GM12865 (cell line): ENCODE data around the gene CNTRL.

Experiments
- DNase-seq: peaks from one replicate; pipeline ENCODE4 v3.0.0; 2010; ENCODE audit warnings: low read depth
- H3K4me3 ChIP-seq: 2 replicates; pipeline ENCODE4 v1.5.1; 2011; ENCODE audit warnings: mild to moderate bottlenecking, low read depth, low read length, control low read depth
- TF ChIP-seq, protein P1 (sequence below): IDR thresholded peaks from 2 replicates; pipeline ENCODE4 v1.5.1; 2011; ENCODE audit warnings: low read length, control low read depth, low read depth, inconsistent platforms; ENCODE audit not compliant: insufficient read depth; ENCODE audit errors: missing control alignments

Gene CNTRL

DNA sequence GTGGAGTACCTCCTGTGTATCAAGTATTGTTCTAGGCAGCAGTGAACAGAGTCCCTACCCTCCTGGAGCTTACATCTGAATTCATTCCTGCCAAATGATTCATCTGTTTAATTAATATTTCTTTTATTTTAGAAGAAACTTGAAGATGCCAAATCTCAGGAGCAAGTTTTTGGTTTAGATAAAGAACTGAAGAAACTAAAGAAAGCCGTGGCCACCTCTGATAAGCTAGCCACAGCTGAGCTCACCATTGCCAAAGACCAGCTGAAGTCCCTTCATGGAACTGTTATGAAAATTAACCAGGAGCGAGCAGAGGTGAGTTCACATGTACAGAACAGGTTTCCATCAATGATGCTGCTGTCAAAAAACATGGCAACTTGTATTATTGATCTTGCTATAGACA lies 69.0 kb downstream of the CNTRL start:
- H3K4me3 ChIP-seq: no peak overlapping the region
- TF ChIP-seq, protein P1, sequence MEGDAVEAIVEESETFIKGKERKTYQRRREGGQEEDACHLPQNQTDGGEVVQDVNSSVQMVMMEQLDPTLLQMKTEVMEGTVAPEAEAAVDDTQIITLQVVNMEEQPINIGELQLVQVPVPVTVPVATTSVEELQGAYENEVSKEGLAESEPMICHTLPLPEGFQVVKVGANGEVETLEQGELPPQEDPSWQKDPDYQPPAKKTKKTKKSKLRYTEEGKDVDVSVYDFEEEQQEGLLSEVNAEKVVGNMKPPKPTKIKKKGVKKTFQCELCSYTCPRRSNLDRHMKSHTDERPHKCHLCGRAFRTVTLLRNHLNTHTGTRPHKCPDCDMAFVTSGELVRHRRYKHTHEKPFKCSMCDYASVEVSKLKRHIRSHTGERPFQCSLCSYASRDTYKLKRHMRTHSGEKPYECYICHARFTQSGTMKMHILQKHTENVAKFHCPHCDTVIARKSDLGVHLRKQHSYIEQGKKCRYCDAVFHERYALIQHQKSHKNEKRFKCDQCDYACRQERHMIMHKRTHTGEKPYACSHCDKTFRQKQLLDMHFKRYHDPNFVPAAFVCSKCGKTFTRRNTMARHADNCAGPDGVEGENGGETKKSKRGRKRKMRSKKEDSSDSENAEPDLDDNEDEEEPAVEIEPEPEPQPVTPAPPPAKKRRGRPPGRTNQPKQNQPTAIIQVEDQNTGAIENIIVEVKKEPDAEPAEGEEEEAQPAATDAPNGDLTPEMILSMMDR: no peak
- DNase-seq: no peak

DNA sequence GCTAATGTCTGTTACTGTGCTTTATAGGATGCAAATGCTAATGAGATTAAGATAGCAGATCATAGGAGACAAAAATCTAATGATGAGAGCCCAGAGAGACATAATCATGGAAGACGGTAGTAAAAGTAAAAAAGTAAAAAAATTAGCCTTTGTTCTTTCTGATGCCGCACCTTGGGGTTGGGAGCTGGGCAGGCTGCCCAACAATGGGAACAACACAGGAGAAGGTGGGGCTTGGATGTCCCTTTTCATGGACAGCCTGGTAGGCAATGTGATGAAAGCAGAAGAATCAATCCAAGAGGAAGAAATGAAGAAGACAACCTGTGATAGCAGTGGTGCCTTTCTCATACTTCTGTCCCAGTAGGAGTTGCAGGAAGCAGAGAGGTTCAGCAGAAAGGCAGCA lies 69.7 kb downstream of the CNTRL start:
- TF ChIP-seq, protein P1: no peak
- no peak overlapping the region for H3K4me3 ChIP-seq
- DNase-seq: no peak

DNA sequence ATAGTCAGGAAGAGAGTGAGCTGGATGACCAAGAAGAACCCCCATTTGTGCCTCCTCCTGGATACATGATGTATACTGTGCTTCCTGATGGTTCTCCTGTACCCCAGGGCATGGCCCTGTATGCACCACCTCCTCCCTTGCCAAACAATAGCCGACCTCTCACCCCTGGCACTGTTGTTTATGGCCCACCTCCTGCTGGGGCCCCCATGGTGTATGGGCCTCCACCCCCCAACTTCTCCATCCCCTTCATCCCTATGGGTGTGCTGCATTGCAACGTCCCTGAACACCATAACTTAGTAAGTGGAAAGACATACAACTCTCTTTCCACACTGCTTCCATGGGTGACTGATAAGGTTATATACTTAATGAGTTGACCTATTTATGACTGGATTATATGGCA lies 75.4 kb downstream of the CNTRL start:
- no peak overlapping the region for H3K4me3 ChIP-seq
- no peak for DNase-seq
- TF ChIP-seq, protein P1: no peak

DNA sequence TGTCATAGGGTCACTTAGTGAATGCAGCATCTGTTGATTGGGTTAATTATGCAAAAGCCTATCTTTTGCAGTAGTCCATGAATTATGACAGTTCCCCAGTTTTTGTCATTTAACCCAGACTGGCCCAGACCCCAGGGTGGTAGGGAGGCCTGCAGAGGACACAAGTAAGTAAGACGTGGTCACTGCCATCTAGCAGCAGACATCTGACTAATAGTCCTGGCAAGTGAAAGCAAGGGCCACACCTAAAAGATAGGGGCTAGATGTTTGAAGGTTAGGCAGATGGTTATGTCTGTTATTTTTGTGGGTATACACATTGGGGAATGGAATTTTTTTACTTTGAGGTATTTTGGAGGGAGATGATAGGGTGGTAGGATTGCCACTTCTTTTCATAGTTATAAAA lies 78.9 kb downstream of the CNTRL start:
- no peak overlapping the region for H3K4me3 ChIP-seq
- DNase-seq: no peak
- TF ChIP-seq, protein P1: no peak

DNA sequence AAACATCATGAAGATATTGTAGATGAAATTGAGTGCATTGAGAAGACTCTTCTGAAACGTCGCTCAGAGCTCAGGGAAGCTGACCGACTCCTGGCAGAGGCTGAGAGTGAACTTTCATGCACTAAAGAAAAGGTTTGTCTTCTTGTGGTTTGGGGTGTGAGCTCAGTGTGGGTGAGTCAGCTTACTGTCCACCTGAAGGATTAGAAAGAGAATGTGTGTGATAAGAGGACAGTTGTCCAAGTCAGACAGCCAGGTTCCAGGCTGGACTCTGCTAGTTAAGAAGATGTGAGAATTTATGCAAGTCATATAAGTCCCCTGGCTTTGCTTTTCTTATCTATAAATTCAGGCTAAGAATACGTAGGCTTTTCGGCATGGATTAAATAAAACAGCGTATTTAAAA lies 80.0 kb downstream of the CNTRL start:
- no peak overlapping the region for H3K4me3 ChIP-seq
- DNase-seq: no peak
- TF ChIP-seq, protein P1: no peak

DNA sequence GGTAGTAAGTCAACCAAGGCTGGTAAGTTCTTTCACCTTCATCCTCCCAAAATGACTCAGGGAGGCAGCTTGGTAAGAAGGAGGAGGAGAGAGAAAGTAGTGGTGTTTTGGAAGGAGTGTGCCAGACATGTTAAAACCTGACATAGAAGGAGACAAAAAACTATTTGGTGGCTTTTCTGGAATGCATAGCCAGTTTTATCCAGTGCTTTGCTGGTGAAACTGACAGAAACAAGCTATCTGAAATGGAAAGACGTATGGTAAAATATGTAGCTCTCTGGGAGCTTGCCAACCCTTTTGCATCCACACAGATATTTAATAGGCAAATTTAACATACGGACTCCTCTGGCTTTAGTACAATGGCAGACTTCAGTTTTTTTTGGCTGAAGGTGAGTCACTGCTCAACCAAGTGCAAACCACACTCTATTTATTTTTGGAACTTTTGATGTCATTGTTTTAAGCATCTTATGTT lies 81.5 kb downstream of the CNTRL start:
- peak; percentile 72 for DNase-seq

DNA sequence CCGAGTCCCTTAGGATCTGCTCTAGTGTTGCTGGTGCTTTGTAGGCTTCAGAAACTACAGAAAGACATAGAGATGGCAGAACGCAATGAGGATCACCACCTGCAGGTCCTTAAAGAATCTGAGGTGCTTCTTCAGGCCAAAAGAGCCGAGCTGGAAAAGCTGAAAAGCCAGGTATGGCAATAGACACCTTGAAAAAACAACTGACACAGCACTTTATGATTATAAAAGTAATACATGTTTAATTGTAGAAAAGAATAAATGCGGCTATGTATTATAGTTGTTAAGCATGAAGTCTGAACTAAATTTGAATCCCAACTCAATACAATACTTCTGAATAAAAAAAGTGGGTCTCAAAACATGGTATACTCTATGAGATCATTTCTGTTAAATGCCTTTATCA lies 83.2 kb downstream of the CNTRL start:
- DNase-seq: no peak
- TF ChIP-seq, protein P1: no peak
- H3K4me3 ChIP-seq: no peak overlapping the region

More for the DNA sequence above, 81.5 kb downstream of the CNTRL start:
- TF ChIP-seq, protein P1: no peak
- H3K4me3 ChIP-seq: peak overlapping the region; percentile 12; the same call in 1 of the 2 replicates
